T-cell (primary cell): ENCODE data around the gene VPREB1. TPM values are rescaled to one million over a fixed set of nuclear protein-coding genes. Genes with fewer than 3 reads are reported as not detected.

Source experiments
- ATAC-seq, 4 experiments: fragments of 200-7000 bp in 3 of 4; fragments of 150-1000 bp in 1 of 4; cut with Tn5 transposase; replicated peaks in 1 of 4; 1 replicate in 3 of 4; 2 replicates in 1 of 4; pipeline ENCODE4 v1.10.0; 2021; ENCODE audit warnings: moderate library complexity in 3 of 4, mild to moderate bottlenecking in 2 of 4, moderate number of reproducible peaks in 1 of 4
- CTCF ChIA-PET, 2 donors: fragments of 300-600 bp; sonication (Branson Sonifier 250); formaldehyde crosslinking; loops; one replicate each; lab custom pipeline; 2022; ENCODE audit warnings: antibody characterized with exemption in 2 of 2; lab: Charles Lee
- POLR2A ChIA-PET, 2 donors: fragments of 300-600 bp; sonication (Branson Sonifier 250); formaldehyde crosslinking; loops; one replicate each; lab custom pipeline; 2022; ENCODE audit warnings: antibody characterized with exemption in 2 of 2; lab: Charles Lee
- DNase-seq, 35 experiments: peaks; one replicate each; pipeline versions ENCODE4 v3.0.0 to v3.0.0-alpha.2; 2013 to 2023
- H3K27ac ChIP-seq: one replicate; pipeline ENCODE4 v1.5.1; 2013; ENCODE audit warnings: low read length
- H3K27me3 ChIP-seq, 2 experiments: replicated peaks in 1 of 2; 1 replicate in 1 of 2; 2 replicates in 1 of 2; pipeline versions ENCODE4 v1.6.1 to v1.7.0; 2013; ENCODE audit warnings: low read length in 1 of 2, mixed read lengths in 1 of 2; ENCODE audit not compliant: control insufficient read depth in 2 of 2, insufficient read depth in 2 of 2; ENCODE audit errors: extremely low read depth in 1 of 2
- H3K36me3 ChIP-seq, 2 donors: 1 replicate in 1 of 2; 2 replicates in 1 of 2; pipeline versions ENCODE4 v1.6.1 to v1.7.0; 2013; ENCODE audit warnings: low read length in 1 of 2; ENCODE audit not compliant: control insufficient read depth in 2 of 2, insufficient read depth in 1 of 2; ENCODE audit errors: extremely low read depth in 1 of 2
- H3K4me1 ChIP-seq, 2 experiments: 1 replicate in 1 of 2; 2 replicates in 1 of 2; pipeline versions ENCODE4 v1.6.1 to v1.7.0; 2013; ENCODE audit warnings: low read length in 2 of 2, mixed read lengths in 1 of 2; ENCODE audit not compliant: insufficient read depth in 2 of 2, control insufficient read depth in 1 of 2; ENCODE audit errors: extremely low read depth in 1 of 2
- H3K4me3 ChIP-seq, 2 donors: 1 replicate in 1 of 2; 2 replicates in 1 of 2; pipeline versions ENCODE4 v1.5.1 to v1.7.0; 2013; ENCODE audit warnings: mild to moderate bottlenecking in 2 of 2, low read length in 1 of 2, moderate library complexity in 1 of 2; ENCODE audit not compliant: control insufficient read depth in 1 of 2; ENCODE audit errors: extremely low read depth in 1 of 2
- H3K9me3 ChIP-seq: 2 replicates; pipeline ENCODE4 v1.7.0; 2013
- H3K27ac Mint-ChIP-seq, 2 donors: one replicate each; pipeline ENCODE4 v1.8.0; 2020 to 2021; ENCODE audit warnings: mild to moderate bottlenecking in 2 of 2, mixed read lengths in 2 of 2
- H3K27me3 Mint-ChIP-seq, 2 donors: one replicate each; pipeline ENCODE4 v1.8.0; 2021 to 2022; ENCODE audit warnings: mixed read lengths in 2 of 2
- H3K36me3 Mint-ChIP-seq: one replicate; pipeline ENCODE4 v1.8.0; 2021; ENCODE audit warnings: mixed read lengths
- H3K4me1 Mint-ChIP-seq, 3 donors: one replicate each; pipeline ENCODE4 v1.8.0; 2020 to 2022; ENCODE audit warnings: mixed read lengths in 3 of 3, mild to moderate bottlenecking in 1 of 3
- H3K4me3 Mint-ChIP-seq, 3 donors: one replicate each; pipeline ENCODE4 v1.8.0; 2020 to 2022; ENCODE audit warnings: mild to moderate bottlenecking in 3 of 3, mixed read lengths in 3 of 3, moderate library complexity in 3 of 3
- H3K9me3 Mint-ChIP-seq, 3 donors: one replicate each; pipeline ENCODE4 v1.8.0; 2020 to 2022; ENCODE audit warnings: mixed read lengths in 3 of 3
- WGBS: methylation state at CpG from one replicate; pipeline ENCODE4 v1.1.5; 2013; ENCODE audit warnings: missing lambda C conversion rate; ENCODE audit not compliant: insufficient coverage; 5-methylcytosine and 5-hydroxymethylcytosine counted together
- total RNA-seq, 35 experiments: library from RNA in 6 of 35; stranded (reverse) in 6 of 35; fragments of 120-200 nt in 1 of 35; gene quantifications; one replicate each; pipeline versions ENCODE4 v1.2.1 to v1.2.4 and lab custom pipeline; 2013 to 2026

The VPREB1 gene
- total RNA-seq, 5 donors from 2014 or later (not counting 1 experiment from before 2014, with no cell fraction given) = not detected

DNA sequence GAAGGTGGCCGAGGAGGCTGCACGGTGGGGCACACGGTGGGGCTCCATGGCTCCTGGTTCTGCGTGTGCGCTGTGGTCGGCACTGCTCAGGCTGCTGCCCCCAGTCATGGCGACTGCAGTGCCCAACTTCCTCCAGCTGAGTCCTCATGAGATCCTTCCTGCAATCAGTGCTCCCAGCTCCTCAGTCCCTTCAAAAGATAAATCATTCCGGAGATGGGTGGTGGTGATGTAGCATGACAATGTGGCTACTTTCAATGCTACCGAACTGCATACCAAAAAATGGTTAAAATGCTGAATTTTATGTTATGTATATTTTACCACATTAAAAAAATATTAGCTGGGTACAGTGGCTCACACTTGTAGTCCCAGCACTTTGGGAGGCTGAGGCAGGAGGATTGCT, 14.1 kb upstream of the VPREB1 start:
- no peak for DNase-seq

DNA sequence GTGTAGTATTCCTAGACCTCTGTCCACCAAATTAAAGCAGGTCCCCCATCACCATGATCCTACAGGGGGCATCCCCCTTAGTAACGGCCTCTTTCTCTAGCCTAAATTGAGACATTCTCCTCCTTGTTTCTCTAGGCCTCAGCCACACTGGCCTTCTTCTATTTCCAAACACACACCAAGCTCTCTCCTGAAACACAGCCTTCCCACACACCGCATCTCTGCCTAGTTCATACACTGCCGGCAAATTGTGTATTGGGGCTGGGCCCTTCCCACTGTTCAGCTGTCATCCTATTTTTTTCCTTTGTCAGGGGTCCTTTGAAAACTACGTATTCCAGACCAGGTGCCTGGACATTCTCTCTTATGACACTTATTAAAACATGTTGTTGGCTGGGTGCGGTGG, 11.5 kb upstream of the VPREB1 start:
- ATAC-seq = no peak
- WGBS = 98% methylated on average over 4 of the region's 5 CpGs
- ChIA-PET POLR2A (no interaction called here), CTCF (no interaction called here)
- H3K4me3 ChIP-seq = no peak overlapping the region
- Mint-ChIP-seq H3K4me1 (peaks cover 0 to 3% (median 2%) of the 10 kb centered on the region in 3 donors), H3K9me3 (no peaks in the 10 kb centered on the region), H3K4me3 (no peak overlapping the region), H3K27ac (no peak overlapping the region), H3K36me3 (no peaks in the 10 kb centered on the region), H3K27me3 (peaks cover 0 to 10% of the 10 kb centered on the region in 2 donors)
- H3K36me3 ChIP-seq = no peaks in the 10 kb centered on the region
- no peaks in the 10 kb centered on the region for H3K4me1 ChIP-seq
- no peak for DNase-seq
- no peaks in the 10 kb centered on the region for H3K27me3 ChIP-seq
- no peak overlapping the region for H3K27ac ChIP-seq
- H3K9me3 ChIP-seq = no peaks in the 10 kb centered on the region

More for the DNA sequence above, 14.1 kb upstream of the VPREB1 start:
- Histone ChIP-seq H3K4me1 (no peaks in the 10 kb centered on the region), H3K36me3 (no peaks in the 10 kb centered on the region), H3K27ac (no peak overlapping the region), H3K4me3 (no peak overlapping the region), H3K27me3 (no peaks in the 10 kb centered on the region), H3K9me3 (no peaks in the 10 kb centered on the region)
- H3K27ac Mint-ChIP-seq = no peak overlapping the region
- WGBS = 44% methylated on average over 5 of the region's 9 CpGs
- ATAC-seq = no peak
- no peak overlapping the region for H3K4me3 Mint-ChIP-seq
- H3K27me3 Mint-ChIP-seq = peaks cover 0 to 10% of the 10 kb centered on the region in 2 donors
- no peaks in the 10 kb centered on the region for H3K9me3 Mint-ChIP-seq
- POLR2A ChIA-PET = no interaction called here
- H3K4me1 Mint-ChIP-seq = peaks cover 0 to 1% (median under 1%) of the 10 kb centered on the region in 3 donors
- no peaks in the 10 kb centered on the region for H3K36me3 Mint-ChIP-seq
- CTCF ChIA-PET = no interaction called here

DNA sequence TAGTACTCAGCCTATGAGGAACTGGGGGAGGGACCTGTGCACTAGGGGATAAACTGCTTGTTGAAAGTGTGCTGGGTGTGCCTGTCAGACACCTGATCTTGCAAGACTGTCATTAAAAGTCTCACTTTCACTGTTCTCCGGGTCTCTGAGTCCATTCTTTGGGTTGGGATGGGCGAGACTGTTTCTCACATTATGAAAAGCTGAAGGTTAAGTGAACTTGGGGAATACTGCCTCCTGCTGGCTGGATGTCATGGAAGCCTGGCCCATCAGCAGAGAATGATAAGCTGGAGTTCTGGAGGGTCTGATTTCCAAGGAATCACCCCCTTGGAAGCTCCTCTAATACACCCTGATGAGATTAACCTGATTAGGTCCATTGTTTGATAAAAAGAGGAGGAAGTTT, 9.0 kb upstream of the VPREB1 start:
- ATAC-seq = no peak
- CTCF ChIA-PET = interaction anchor here (0.7 to 1.2 kb wide), 8 partner anchors 11 to 263 kb away, joined by 3 to 9 read pairs (median 4); no protein-coding TSS in a partner anchor
- Histone ChIP-seq H3K4me1 (no peaks in the 10 kb centered on the region), H3K36me3 (no peaks in the 10 kb centered on the region), H3K9me3 (no peaks in the 10 kb centered on the region), H3K27ac (no peak overlapping the region), H3K4me3 (no peak overlapping the region), H3K27me3 (peaks cover 0 to 3% of the 10 kb centered on the region in 2 experiments)
- H3K27ac Mint-ChIP-seq = no peak overlapping the region
- H3K36me3 Mint-ChIP-seq = no peaks in the 10 kb centered on the region
- POLR2A ChIA-PET = no interaction called here
- H3K4me1 Mint-ChIP-seq = peaks cover 0 to 3% (median 2%) of the 10 kb centered on the region in 3 donors
- no peaks in the 10 kb centered on the region for H3K9me3 Mint-ChIP-seq
- WGBS = 17% methylated on average over 1 of the region's 2 CpGs
- no peak overlapping the region for H3K4me3 Mint-ChIP-seq
- peaks cover 0 to 3% of the 10 kb centered on the region in 2 donors for H3K27me3 Mint-ChIP-seq
- peak in 29 of 35 experiments; percentile 6 to 76 (median 29) for DNase-seq

DNA sequence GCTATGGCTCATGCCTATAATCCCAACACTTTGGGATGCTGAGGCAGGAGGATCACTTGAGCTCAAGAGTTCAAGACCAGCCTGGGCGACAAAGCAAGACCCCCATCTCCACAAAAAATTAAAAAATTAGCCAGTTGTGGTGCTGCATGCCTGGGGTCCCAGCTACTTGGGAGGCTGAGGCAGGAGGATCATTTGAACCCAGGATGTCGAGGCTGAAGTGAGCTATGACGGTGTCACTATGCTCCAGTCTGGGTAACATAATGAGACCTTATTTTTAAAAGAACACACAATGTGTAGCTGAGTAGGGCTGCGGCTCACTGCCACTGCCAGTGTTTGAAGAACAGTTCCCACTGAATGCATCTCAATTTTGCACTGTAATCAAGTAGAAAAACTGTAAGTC, 7.1 kb upstream of the VPREB1 start:
- no peak overlapping the region for H3K27ac ChIP-seq
- Mint-ChIP-seq H3K36me3 (no peaks in the 10 kb centered on the region), H3K27ac (no peak overlapping the region), H3K4me3 (no peak overlapping the region), H3K4me1 (peaks cover 0 to 3% (median 2%) of the 10 kb centered on the region in 3 donors), H3K27me3 (peaks cover 0 to 10% of the 10 kb centered on the region in 2 donors), H3K9me3 (no peaks in the 10 kb centered on the region)
- 83% methylated on average over 1 of the region's 4 CpGs for WGBS
- H3K4me3 ChIP-seq = no peak overlapping the region
- ATAC-seq = no peak
- peaks cover 0 to 2% of the 10 kb centered on the region in 2 donors for H3K36me3 ChIP-seq
- peaks cover 0 to 11% of the 10 kb centered on the region in 2 experiments for H3K27me3 ChIP-seq
- H3K4me1 ChIP-seq = no peaks in the 10 kb centered on the region
- no peaks in the 10 kb centered on the region for H3K9me3 ChIP-seq
- DNase-seq = no peak
- POLR2A ChIA-PET = no interaction called here
- CTCF ChIA-PET = interaction anchor here in 1 of 2 donors (0.7 kb wide), 1 partner anchor 171 kb away, joined by 3 read pairs; no protein-coding TSS in a partner anchor

DNA sequence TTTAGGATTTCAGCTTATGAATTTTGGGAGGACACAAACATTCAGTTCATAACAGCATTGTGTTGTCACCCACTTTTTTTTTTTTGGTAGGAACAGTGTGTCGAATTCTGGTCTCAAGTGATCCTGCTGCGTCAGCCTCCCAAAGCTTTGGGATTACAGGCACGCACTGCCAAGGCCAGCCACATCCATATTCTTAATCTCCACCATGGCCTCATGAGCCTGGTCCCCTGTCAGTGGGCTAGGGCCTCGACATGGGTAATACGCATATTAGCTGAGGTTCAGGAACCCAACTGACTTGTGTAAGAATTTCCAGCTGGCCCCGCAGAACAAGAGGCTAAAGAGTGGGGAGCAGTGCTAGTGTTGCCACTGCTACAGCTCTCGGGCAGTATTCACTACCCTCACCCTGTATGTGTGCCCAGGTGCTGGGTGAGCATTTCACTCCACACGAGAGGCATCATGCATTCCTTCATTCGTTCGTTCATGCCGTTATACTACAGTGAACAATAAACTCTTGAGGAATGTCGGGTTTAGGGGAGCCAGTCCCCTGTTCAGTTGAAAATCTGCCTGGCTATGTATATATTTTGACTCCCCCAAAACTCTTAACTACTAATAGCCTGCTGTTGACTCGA, 5.2 kb upstream of the VPREB1 start:
- Histone ChIP-seq H3K9me3 (no peaks in the 10 kb centered on the region), H3K4me3 (no peak overlapping the region), H3K36me3 (peaks cover 0 to 2% of the 10 kb centered on the region in 2 donors), H3K4me1 (peaks cover 2 to 5% of the 10 kb centered on the region in 2 experiments), H3K27me3 (peaks cover 0 to 19% of the 10 kb centered on the region in 2 experiments), H3K27ac (no peak overlapping the region)
- Mint-ChIP-seq H3K27ac (no peak overlapping the region), H3K27me3 (peaks cover 4 to 17% of the 10 kb centered on the region in 2 donors), H3K9me3 (no peaks in the 10 kb centered on the region), H3K36me3 (no peaks in the 10 kb centered on the region), H3K4me1 (peaks cover 2 to 10% (median 5%) of the 10 kb centered on the region in 3 donors), H3K4me3 (no peak overlapping the region)
- ChIA-PET CTCF (interaction anchor here (0.6 to 0.7 kb wide), 3 partner anchors 55 to 693 kb away, joined by 3 to 5 read pairs (median 3); no protein-coding TSS in a partner anchor), POLR2A (no interaction called here)
- ATAC-seq = no peak
- 89% methylated on average over 5 of the region's 13 CpGs for WGBS
- DNase-seq = no peak

DNA sequence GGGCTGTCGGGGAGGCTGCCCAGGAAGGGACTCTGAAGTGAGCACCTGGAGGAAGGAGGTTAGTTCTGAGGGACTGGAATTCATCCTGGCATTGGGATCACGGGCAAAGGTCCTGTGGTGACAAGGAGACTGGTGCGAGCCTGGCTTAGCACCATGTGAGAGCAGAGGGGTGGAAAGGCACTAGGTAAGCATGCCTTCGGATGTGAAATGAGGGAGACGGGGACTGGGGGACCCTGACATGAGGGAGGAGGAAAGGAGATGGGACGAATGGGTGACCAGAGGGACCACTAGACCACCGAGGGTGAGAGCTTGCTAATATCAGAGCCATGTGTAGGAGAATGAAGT, 3.1 kb upstream of the VPREB1 start:
- DNase-seq (no peak), ATAC-seq (no peak)
- Mint-ChIP-seq H3K4me1 (peaks cover 0 to 10% (median 8%) of the 10 kb centered on the region in 3 donors), H3K9me3 (no peaks in the 10 kb centered on the region), H3K27ac (peak overlapping the region in 1 of 2 donors; percentile 7), H3K4me3 (no peak overlapping the region), H3K27me3 (peaks cover 4 to 22% of the 10 kb centered on the region in 2 donors), H3K36me3 (no peaks in the 10 kb centered on the region)
- Histone ChIP-seq H3K9me3 (no peaks in the 10 kb centered on the region), H3K36me3 (peaks cover 0 to 2% of the 10 kb centered on the region in 2 donors), H3K27ac (no peak overlapping the region), H3K4me1 (peaks cover 2 to 6% of the 10 kb centered on the region in 2 experiments), H3K4me3 (no peak overlapping the region), H3K27me3 (peaks cover 0 to 26% of the 10 kb centered on the region in 2 experiments)
- ChIA-PET POLR2A (no interaction called here), CTCF (no interaction called here)
- 79% methylated on average over 5 of the region's 7 CpGs for WGBS
